Osteocyte (in vitro differentiated cells): ENCODE measurements around the gene VIPR2. TPM values are rescaled to one million over a fixed set of nuclear protein-coding genes. Genes with fewer than 3 reads are reported as not detected.

ENCODE experiments used
- DNase-seq: peaks from one replicate; pipeline ENCODE4 v3.0.0; 2021; ENCODE audit warnings: mixed read lengths; ENCODE audit not compliant: unreplicated experiment; ENCODE audit errors: extremely low spot score
- H3K27ac Mint-ChIP-seq: one replicate; pipeline ENCODE4 v1.8.0; 2021; ENCODE audit warnings: mild to moderate bottlenecking, mixed read lengths; ENCODE audit not compliant: unreplicated experiment
- H3K27me3 Mint-ChIP-seq: one replicate; pipeline ENCODE4 v1.8.0; 2021; ENCODE audit warnings: mixed read lengths; ENCODE audit not compliant: unreplicated experiment
- H3K36me3 Mint-ChIP-seq: one replicate; pipeline ENCODE4 v1.8.0; 2021; ENCODE audit warnings: mixed read lengths; ENCODE audit not compliant: unreplicated experiment
- H3K4me1 Mint-ChIP-seq: one replicate; pipeline ENCODE4 v1.8.0; 2021; ENCODE audit warnings: mixed read lengths; ENCODE audit not compliant: unreplicated experiment
- H3K4me3 Mint-ChIP-seq: one replicate; pipeline ENCODE4 v1.8.0; 2021; ENCODE audit warnings: mild to moderate bottlenecking, moderate library complexity, mixed read lengths; ENCODE audit not compliant: unreplicated experiment
- H3K9me3 Mint-ChIP-seq: one replicate; pipeline ENCODE4 v1.8.0; 2021; ENCODE audit warnings: mixed read lengths; ENCODE audit not compliant: unreplicated experiment
- total RNA-seq: library from RNA; stranded (reverse); gene quantifications from 2 replicates; pipeline ENCODE4 v1.2.1, GENCODE V29; 2021
- TF ChIP-seq, protein P1 (sequence below): fragments of 200-600 bp; sonication (generic); IDR thresholded peaks from 2 replicates; pipeline ENCODE4 v1.5.0; 2021; ENCODE audit warnings: antibody characterized with exemption, mild to moderate bottlenecking, moderate library complexity

Gene VIPR2
- total RNA-seq, 1 donor from 2014 or later, result 0.19 TPM

DNA sequence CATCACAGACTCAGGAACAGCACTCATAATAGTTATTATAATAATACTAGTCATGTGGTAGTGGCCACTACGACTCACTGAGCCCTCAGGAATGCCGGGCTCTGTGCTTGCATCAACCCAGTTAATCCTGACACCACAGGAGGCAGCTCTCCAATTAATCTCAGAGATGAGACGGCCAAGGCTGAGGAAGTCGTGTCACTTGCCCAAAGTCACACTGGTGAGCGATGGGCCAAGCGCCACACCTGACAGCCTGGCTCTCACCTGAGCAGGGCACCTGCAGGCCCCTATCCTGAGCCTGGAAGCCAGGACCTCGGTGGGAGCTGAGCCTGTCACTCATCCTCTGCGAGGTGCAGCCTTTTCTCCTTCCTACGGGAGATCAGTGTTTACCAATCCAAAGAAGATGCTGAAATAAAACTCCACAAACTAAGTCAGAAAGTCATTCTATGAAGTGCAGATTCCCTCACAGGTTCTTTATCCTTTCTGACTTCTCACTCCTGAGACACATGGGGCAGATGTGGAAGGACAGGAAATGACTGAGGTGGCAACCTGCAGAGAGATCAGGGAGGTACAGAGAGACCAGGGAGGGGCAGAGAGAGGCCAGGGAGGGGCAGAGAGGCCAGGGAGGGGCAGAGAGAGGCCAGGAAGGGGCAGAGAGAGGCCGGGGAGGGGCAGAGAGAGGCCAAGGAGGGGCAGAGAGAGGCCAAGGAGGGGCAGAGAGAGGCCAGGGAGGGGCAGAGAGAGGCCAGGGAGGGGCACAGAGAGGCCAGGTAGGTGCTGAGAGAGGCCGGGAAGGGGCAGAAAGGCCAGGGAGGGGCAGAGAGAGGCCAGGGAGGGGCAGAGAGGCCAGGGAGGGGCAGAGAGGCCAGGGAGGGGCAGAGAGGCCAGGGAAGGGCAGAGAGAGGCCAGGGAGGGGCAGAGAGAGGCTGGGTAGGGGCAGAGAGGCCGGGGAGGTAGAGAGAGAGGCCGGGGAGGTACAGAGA lies 38.5 kb downstream of the VIPR2 start:
- TF ChIP-seq, protein P1, sequence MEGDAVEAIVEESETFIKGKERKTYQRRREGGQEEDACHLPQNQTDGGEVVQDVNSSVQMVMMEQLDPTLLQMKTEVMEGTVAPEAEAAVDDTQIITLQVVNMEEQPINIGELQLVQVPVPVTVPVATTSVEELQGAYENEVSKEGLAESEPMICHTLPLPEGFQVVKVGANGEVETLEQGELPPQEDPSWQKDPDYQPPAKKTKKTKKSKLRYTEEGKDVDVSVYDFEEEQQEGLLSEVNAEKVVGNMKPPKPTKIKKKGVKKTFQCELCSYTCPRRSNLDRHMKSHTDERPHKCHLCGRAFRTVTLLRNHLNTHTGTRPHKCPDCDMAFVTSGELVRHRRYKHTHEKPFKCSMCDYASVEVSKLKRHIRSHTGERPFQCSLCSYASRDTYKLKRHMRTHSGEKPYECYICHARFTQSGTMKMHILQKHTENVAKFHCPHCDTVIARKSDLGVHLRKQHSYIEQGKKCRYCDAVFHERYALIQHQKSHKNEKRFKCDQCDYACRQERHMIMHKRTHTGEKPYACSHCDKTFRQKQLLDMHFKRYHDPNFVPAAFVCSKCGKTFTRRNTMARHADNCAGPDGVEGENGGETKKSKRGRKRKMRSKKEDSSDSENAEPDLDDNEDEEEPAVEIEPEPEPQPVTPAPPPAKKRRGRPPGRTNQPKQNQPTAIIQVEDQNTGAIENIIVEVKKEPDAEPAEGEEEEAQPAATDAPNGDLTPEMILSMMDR, result no peak
- Mint-ChIP-seq H3K27ac (no peak overlapping the region), H3K36me3 (no peaks in the 10 kb centered on the region), H3K27me3 (no peaks in the 10 kb centered on the region), H3K4me3 (no peak overlapping the region), H3K4me1 (no peaks in the 10 kb centered on the region), H3K9me3 (peaks cover 5% of the 10 kb centered on the region)
- DNase-seq, result no peak

DNA sequence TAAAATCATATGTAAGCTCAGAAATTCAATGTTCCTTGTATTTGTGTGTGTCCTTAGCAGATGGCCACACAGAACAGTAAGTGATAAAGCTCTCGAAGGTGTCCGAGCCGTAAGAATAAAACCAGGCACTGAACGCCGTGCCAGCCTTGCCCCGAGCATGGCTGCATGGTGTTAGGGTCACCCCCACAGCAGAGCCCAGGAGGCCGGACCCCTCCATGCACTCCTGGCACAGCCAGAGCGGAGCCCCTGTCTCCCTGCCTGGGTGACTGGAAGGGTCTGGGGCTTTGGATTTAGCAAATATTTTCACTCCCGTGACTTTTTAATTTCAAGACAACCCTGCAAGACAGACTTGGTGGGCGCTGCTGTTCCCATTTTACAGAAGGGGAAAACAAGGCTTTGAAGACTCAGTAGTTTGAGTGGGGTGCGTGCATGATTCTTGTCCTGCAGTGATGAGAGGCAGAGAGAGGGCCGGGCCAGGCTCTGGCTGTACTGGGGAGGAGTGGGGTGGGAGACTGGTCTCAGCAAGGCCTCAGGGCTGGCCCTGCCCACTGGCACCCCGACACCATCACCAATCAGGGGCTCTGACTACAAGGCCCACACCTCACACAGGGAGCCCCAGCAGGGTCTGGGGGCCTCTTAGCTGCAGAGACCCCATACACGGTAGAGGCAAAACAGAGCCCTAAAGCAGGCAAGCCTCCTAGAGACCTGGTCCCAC lies 39.4 kb downstream of the VIPR2 start:
- Mint-ChIP-seq H3K36me3 (no peaks in the 10 kb centered on the region), H3K4me1 (no peaks in the 10 kb centered on the region), H3K27me3 (no peaks in the 10 kb centered on the region), H3K27ac (no peak overlapping the region), H3K4me3 (no peak overlapping the region), H3K9me3 (peaks cover 5% of the 10 kb centered on the region)
- DNase-seq, result no peak
- TF ChIP-seq, protein P1, result no peak

DNA sequence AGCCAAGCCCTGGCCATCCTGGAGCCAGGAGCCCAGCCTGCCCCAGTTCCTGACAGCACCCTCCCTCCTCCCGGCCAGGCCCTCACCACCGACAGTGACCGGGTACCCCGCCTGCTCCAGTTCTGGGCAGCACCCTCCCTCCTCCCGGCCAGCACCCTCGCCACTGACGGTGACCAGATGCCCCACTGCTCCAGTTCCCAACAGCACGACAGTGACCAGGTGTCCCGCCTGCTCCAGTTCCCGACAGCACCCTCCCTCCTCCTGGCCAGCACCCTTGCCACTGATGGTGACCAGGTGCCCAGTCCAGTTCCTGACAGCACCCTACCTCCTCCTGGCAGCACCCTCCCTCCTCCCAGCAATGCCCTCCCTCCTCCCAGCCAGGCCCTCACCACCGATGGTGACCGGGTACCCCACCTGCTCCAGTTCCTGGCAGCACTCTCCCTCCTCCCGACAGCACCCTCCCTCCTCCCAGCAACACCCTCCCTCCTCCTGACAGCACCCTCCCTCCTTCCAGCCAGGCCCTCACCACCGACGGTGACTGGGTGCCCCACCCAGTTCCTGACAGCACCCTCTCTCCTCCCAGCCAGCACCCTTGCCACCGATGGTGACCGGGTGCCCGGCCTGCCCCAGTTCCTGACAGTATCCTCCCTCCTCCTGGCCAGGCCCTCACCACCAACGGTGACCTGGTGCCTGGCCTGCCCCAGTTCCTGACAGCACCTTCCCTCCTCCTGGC lies 40.3 kb downstream of the VIPR2 start:
- Mint-ChIP-seq H3K4me3 (no peak overlapping the region), H3K9me3 (peaks cover 5% of the 10 kb centered on the region), H3K36me3 (no peaks in the 10 kb centered on the region), H3K4me1 (no peaks in the 10 kb centered on the region), H3K27me3 (no peaks in the 10 kb centered on the region), H3K27ac (no peak overlapping the region)
- DNase-seq, result no peak
- TF ChIP-seq, protein P1, result no peak

DNA sequence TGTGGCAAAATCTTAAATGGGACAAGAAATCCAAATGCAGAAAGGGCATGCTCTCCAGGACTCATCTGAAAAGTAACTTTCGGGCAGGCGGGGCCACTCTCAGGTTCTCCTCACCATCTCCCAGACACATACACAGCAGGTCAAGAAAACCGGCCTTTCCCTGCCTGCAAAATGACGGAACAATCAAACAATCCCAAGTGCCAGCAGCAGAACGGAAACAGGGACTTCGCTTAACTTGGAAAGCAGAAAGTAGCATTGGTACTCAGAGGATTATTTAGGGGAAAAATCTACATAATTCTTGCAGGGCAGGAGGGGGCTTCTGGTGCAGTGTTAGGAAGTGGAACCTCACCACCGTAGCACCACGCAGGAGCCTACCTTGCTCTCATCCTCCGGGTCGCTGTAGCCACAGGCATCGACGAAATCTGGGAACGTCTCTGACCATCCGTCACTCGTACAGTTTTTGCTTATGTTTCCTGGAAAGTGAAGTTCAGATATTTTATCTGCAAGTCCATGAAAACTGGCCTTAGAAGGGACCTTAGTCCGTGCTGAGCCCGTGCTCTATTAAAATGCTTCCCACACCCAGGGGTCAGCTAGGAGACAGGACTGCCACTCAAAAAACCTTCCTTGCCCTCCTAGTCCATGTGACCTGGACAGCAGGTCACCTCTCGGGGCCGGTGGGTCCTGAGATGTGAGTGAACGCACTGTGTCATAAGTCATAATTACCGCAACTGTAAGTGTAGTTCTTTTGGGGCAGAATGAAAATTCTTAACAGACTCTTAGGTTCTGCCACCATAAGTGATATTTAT lies 41.1 kb downstream of the VIPR2 start:
- no peaks in the 10 kb centered on the region for H3K4me1 Mint-ChIP-seq
- TF ChIP-seq, protein P1, result no peak
- no peak for DNase-seq
- no peaks in the 10 kb centered on the region for H3K27me3 Mint-ChIP-seq
- peaks cover 5% of the 10 kb centered on the region for H3K9me3 Mint-ChIP-seq
- H3K4me3 Mint-ChIP-seq, result no peak overlapping the region
- H3K36me3 Mint-ChIP-seq, result no peaks in the 10 kb centered on the region
- H3K27ac Mint-ChIP-seq, result no peak overlapping the region
